Tibial nerve (tissue), 4 donors: ENCODE data around the gene CAPRIN1. TPM values are rescaled to one million over a fixed set of nuclear protein-coding genes. Genes with fewer than 3 reads are reported as not detected.

ENCODE experiments used
- DNase-seq, 2 donors: peaks; one replicate each; pipeline ENCODE4 v3.0.0-alpha.2; 2019; ENCODE audit warnings: low spot score in 2 of 2
- H3K27ac ChIP-seq, 4 donors: fragments of 200-600 bp; sonication (generic) in 3 of 4; one replicate each; pipeline ENCODE4 v1.5.1; 2017 to 2019; ENCODE audit warnings: mild to moderate bottlenecking in 1 of 4
- H3K27me3 ChIP-seq, 2 donors: fragments of 200-600 bp; sonication (generic) in 1 of 2; one replicate each; pipeline versions ENCODE4 v1.5.1 to v1.6.0; 2017 to 2019
- H3K36me3 ChIP-seq, 3 donors: fragments of 200-600 bp; sonication (generic); one replicate each; pipeline ENCODE4 v1.5.1; 2018 to 2019
- H3K4me1 ChIP-seq, 4 donors: fragments of 200-600 bp; sonication (generic) in 3 of 4; one replicate each; pipeline ENCODE4 v1.5.1; 2017 to 2019
- H3K4me3 ChIP-seq, 4 donors: fragments of 200-600 bp; sonication (generic) in 3 of 4; one replicate each; pipeline ENCODE4 v1.5.1; 2017 to 2019; ENCODE audit warnings: mild to moderate bottlenecking in 1 of 4, moderate library complexity in 1 of 4
- H3K9me3 ChIP-seq, 4 donors: fragments of 200-600 bp; sonication (generic) in 3 of 4; one replicate each; pipeline ENCODE4 v1.5.1; 2017 to 2019
- CTCF ChIP-seq, 5 experiments: fragments of 200-600 bp in 3 of 5; fragments of 450-650 bp in 2 of 5; sonication (generic) in 3 of 5; IDR thresholded peaks; one replicate each; pipeline ENCODE4 v1.5.1; 2016 to 2019; ENCODE audit warnings: antibody characterized with exemption in 5 of 5, mild to moderate bottlenecking in 3 of 5, moderate library complexity in 2 of 5
- EP300 ChIP-seq, 2 donors: sonication (generic); formaldehyde crosslinking; IDR thresholded peaks; one replicate each; pipeline ENCODE4 v1.6.1; 2017; ENCODE audit warnings: antibody characterized with exemption in 2 of 2, mild to moderate bottlenecking in 1 of 2
- POLR2A ChIP-seq, 2 donors: fragments of 450-650 bp; IDR thresholded peaks; one replicate each; pipeline ENCODE4 v1.6.1; 2017; ENCODE audit warnings: antibody characterized with exemption in 2 of 2, mild to moderate bottlenecking in 2 of 2, moderate library complexity in 2 of 2
- WGBS, 2 donors: methylation state at CpG; one replicate each; pipeline ENCODE4 v1.1.5; 2018; 5-methylcytosine and 5-hydroxymethylcytosine counted together
- total RNA-seq, 4 donors: library from RNA; depleted of rRNA; stranded (reverse); fragments of >200 nt; gene quantifications; one replicate each; pipeline ENCODE4 v1.1.0, GENCODE V29; 2016

Gene CAPRIN1
- total RNA-seq, 4 donors from 2014 or later: 121 to 167 (median 150) TPM

GRCh38 chr11:34140149-34140548 lies 88.6 kb downstream of the CAPRIN1 start:
- H3K4me1 ChIP-seq: no peaks in the 10 kb centered on the region
- no peaks in the 10 kb centered on the region for H3K9me3 ChIP-seq
- WGBS, 2 donors: 89 to 91% methylated on average over 6 to 11 of the region's 11 CpGs
- H3K27me3 ChIP-seq: no peaks in the 10 kb centered on the region
- DNase-seq: no peak
- H3K4me3 ChIP-seq: no peak overlapping the region
- H3K36me3 ChIP-seq: peaks cover 0 to 100% (median 35%) of the 10 kb centered on the region in 3 donors
- H3K27ac ChIP-seq: no peak overlapping the region
- TF ChIP-seq EP300 (IDR thresholded peaks at IDR 0.05) (no peak), POLR2A (IDR thresholded peaks at IDR 0.05) (no peak), CTCF (IDR thresholded peaks at IDR 0.05) (no peak)

GRCh38 chr11:34143048-34143447 lies 91.5 kb downstream of the CAPRIN1 start:
- DNase-seq: no peak
- WGBS, 2 donors: 53 to 80% methylated on average over 2 of the region's 2 CpGs
- no peak overlapping the region for H3K27ac ChIP-seq
- H3K9me3 ChIP-seq: no peaks in the 10 kb centered on the region
- H3K27me3 ChIP-seq: no peaks in the 10 kb centered on the region
- no peak for TF ChIP-seq POLR2A (IDR thresholded peaks at IDR 0.05)
- H3K4me1 ChIP-seq: no peaks in the 10 kb centered on the region
- H3K36me3 ChIP-seq: peaks cover 0 to 100% (median 42%) of the 10 kb centered on the region in 3 donors
- no peak overlapping the region for H3K4me3 ChIP-seq

GRCh38 chr11:34145073-34145472 lies 93.5 kb downstream of the CAPRIN1 start:
- WGBS, 2 donors: 73 to 81% methylated on average over 5 of the region's 5 CpGs
- Histone ChIP-seq H3K4me3 (no peak overlapping the region), H3K27me3 (no peaks in the 10 kb centered on the region), H3K4me1 (peaks cover 0 to 3% (median 0%) of the 10 kb centered on the region in 4 donors), H3K27ac (no peak overlapping the region), H3K9me3 (no peaks in the 10 kb centered on the region), H3K36me3 (peaks cover 0 to 100% (median 32%) of the 10 kb centered on the region in 3 donors)
- TF ChIP-seq CTCF (IDR thresholded peaks at IDR 0.05): no peak
- TF ChIP-seq POLR2A (IDR thresholded peaks at IDR 0.05): no peak
- no peak for TF ChIP-seq EP300 (IDR thresholded peaks at IDR 0.05)
- DNase-seq: no peak

GRCh38 chr11:34145847-34146381 lies 94.4 kb downstream of the CAPRIN1 start:
- no peak for DNase-seq
- WGBS, 2 donors: 67 to 82% methylated on average over 8 of the region's 8 CpGs
- peaks cover 0 to 99% (median 24%) of the 10 kb centered on the region in 3 donors for H3K36me3 ChIP-seq

GRCh38 chr11:34146411-34146810 lies 94.9 kb downstream of the CAPRIN1 start:
- WGBS, 2 donors: 94% methylated on average over 12 of the region's 12 CpGs
- TF ChIP-seq EP300 (IDR thresholded peaks at IDR 0.05) (no peak), CTCF (IDR thresholded peaks at IDR 0.05) (no peak), POLR2A (IDR thresholded peaks at IDR 0.05) (no peak)
- no peak overlapping the region for H3K27ac ChIP-seq
- no peak overlapping the region for H3K4me3 ChIP-seq
- H3K27me3 ChIP-seq: no peaks in the 10 kb centered on the region
- H3K36me3 ChIP-seq: peaks cover 0 to 99% (median 23%) of the 10 kb centered on the region in 3 donors
- H3K9me3 ChIP-seq: no peaks in the 10 kb centered on the region
- no peak for DNase-seq
- peaks cover 0 to 16% (median 3%) of the 10 kb centered on the region in 4 donors for H3K4me1 ChIP-seq

More at GRCh38 chr11:34145847-34146381, 94.4 kb downstream of the CAPRIN1 start:
- H3K27me3 ChIP-seq: no peaks in the 10 kb centered on the region
- no peak overlapping the region for H3K27ac ChIP-seq
- no peak overlapping the region for H3K4me3 ChIP-seq
- H3K9me3 ChIP-seq: no peaks in the 10 kb centered on the region
- peaks cover 0 to 11% (median 3%) of the 10 kb centered on the region in 4 donors for H3K4me1 ChIP-seq
- TF ChIP-seq POLR2A (IDR thresholded peaks at IDR 0.05) (no peak), EP300 (IDR thresholded peaks at IDR 0.05) (no peak), CTCF (IDR thresholded peaks at IDR 0.05) (no peak)
